Spinal cord (tissue), 10 donors: ENCODE data around the gene CRK. TPM values are rescaled to one million over a fixed set of nuclear protein-coding genes. Genes with fewer than 3 reads are reported as not detected.

Experiments
- DNase-seq, 6 donors: peaks; one replicate each; pipeline versions ENCODE4 v3.0.0 to v3.0.0-alpha.2; 2013 to 2015; ENCODE audit warnings: low spot score in 6 of 6, low read depth in 4 of 6
- H3K27ac ChIP-seq: one replicate; pipeline ENCODE4 v1.5.1; 2013; ENCODE audit warnings: low read depth, low read length, control low read depth
- H3K27me3 ChIP-seq: one replicate; pipeline ENCODE4 v1.6.1; 2013; ENCODE audit warnings: low read length; ENCODE audit not compliant: control insufficient read depth, insufficient read depth
- H3K36me3 ChIP-seq: one replicate; pipeline ENCODE4 v1.6.1; 2013; ENCODE audit warnings: low read length; ENCODE audit not compliant: control insufficient read depth, insufficient read depth
- H3K4me1 ChIP-seq: one replicate; pipeline ENCODE4 v1.6.1; 2013; ENCODE audit warnings: low read length; ENCODE audit not compliant: control insufficient read depth, insufficient read depth
- H3K4me3 ChIP-seq: one replicate; pipeline ENCODE4 v1.5.1; 2013; ENCODE audit warnings: low read depth, low read length, control low read depth
- H3K9me3 ChIP-seq: one replicate; pipeline ENCODE4 v1.6.1; 2013; ENCODE audit warnings: low read length; ENCODE audit not compliant: control insufficient read depth, insufficient read depth
- WGBS: methylation state at CpG from one replicate; pipeline ENCODE4 v1.1.5; 2013; ENCODE audit warnings: missing lambda C conversion rate; ENCODE audit not compliant: insufficient coverage; 5-methylcytosine and 5-hydroxymethylcytosine counted together
- polyA plus RNA-seq, 2 donors: library from polyadenylated mRNA; unstranded; fragments of 120-200 nt; gene quantifications; one replicate each; pipeline ENCODE4 v1.2.1, GENCODE V29; 2013; ENCODE audit not compliant: insufficient read length in 2 of 2
- total RNA-seq, 2 donors: library from RNA; depleted of rRNA in 1 of 2; stranded (reverse); fragments of 120-200 nt in 1 of 2; fragments of >200 nt in 1 of 2; gene quantifications; one replicate each; pipeline versions ENCODE4 v1.2.3 to v1.2.4, GENCODE V29; 2013 to 2014
- donor health status: healthy.

The CRK gene
- total and polyA plus RNA-seq, 4 donors: 70.2 to 105 (median 80.5) TPM

DNA sequence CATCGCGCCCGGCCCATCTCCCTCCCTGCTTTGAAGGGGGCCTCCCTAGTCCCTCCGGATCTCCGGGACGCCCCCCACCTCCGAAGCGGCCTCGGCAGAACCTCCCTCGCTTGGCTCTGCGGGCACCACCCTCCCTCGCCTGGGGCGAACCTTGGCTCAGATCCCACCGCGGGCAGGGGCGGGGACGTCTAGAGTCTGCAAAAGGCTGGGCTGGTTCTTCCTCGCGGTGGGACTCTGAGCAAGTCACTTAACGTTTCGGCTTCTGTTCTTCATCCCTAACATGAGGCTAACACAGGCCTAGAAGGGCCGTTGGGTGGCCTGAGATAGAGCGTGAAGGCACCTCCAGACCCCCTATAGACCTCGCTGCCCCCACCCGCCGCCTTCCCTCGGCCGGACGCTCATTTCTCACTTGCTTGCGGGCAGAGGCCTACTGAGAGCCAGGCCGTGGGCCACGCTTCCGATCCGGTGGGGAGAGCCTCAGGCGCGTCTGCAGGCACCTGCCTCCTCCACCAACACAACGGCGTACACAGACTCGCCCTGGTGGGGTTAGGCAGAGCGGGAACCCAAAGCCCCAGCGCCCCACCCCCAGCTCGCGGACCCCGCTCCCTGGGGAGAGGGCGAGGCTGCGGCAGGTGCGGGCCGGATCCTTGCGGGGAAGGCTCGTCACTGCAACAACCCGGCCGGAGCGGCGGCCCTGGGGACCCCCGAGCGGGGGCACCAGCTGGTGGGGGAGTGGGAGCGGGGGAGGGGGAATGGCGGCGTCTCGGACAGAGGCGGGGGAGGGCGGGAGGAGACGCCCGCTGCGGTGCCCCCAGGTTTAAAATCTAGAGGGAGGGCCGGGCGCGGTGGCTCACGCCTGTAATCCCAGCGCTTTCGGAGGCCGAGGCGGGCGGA is 31.0 kb upstream of the CRK start:
- WGBS: 10% methylated on average over 69 of the region's 74 CpGs
- H3K27me3 ChIP-seq: peaks cover 3% of the 10 kb centered on the region
- peaks cover 57% of the 10 kb centered on the region for H3K4me1 ChIP-seq
- H3K9me3 ChIP-seq: no peaks in the 10 kb centered on the region
- peak overlapping the region; percentile 86 for H3K27ac ChIP-seq
- peaks cover 17% of the 10 kb centered on the region for H3K36me3 ChIP-seq
- peak overlapping the region; percentile 48 for H3K4me3 ChIP-seq
- peak in 2 of 6 donors; percentile 36 to 67 for DNase-seq

DNA sequence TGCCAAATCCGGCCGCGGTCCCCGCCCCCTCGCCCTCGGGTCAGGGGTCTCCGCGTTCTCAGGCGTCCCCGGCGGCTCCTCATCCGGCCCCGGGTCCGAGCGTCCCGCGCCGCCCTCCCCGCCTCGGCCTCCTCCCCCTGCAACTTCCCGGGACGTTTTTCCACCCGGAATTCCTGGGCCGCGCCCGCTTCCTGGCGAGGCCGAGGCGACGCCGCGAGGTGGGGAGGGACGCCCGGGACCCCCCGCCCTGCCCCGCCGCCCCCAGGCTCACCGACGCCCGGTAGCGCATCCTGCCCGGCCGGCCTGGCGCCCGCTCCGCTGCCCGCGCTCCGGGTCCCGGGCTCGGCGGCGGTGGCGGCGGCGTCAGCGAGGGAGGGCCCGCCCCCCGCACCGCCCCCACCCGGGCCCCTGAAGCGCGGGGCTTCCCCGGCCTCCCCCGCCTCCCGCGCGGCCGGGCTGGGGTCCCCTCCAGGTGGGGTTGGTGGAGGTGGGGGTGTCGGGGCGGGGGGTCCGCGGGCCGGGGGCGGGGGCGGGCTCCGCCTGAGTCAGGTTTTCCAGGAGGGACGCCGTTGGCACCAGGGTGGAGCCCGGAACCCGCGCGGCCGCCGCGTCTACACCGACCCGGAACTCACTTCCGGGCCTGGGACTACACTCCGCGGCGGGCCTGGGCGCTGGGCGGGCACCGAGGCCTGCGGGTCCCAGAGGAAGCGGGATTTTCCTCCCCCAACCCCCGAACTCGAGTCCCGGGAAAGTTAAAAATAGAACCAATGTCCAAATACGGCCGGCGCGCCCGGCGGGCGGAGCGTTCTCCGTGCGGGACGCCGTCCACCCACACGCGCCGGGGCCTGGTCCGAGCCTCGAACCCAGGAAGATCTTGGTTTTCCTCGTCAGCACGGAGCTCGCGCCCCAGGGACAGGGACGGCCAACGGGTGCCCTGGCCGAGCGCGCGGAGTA is 29.7 kb upstream of the CRK start:
- peak in 1 of 6 donors; percentile 55 for DNase-seq
- H3K9me3 ChIP-seq: no peaks in the 10 kb centered on the region
- H3K27ac ChIP-seq: peak overlapping the region; percentile 76
- peak overlapping the region; percentile 40 for H3K4me3 ChIP-seq
- 1% methylated on average over 97 of the region's 127 CpGs for WGBS
- H3K4me1 ChIP-seq: peaks cover 50% of the 10 kb centered on the region
- H3K36me3 ChIP-seq: peaks cover 29% of the 10 kb centered on the region
- H3K27me3 ChIP-seq: peaks cover 3% of the 10 kb centered on the region

GRCh38 chr17:1484676-1485422 is 28.8 kb upstream of the CRK start:
- 8% methylated on average over 14 of the region's 19 CpGs for WGBS
- Histone ChIP-seq H3K27ac (peak overlapping the region; percentile 76), H3K4me1 (peaks cover 43% of the 10 kb centered on the region), H3K9me3 (no peaks in the 10 kb centered on the region), H3K27me3 (peaks cover 3% of the 10 kb centered on the region), H3K4me3 (peak overlapping the region; percentile 36), H3K36me3 (peaks cover 34% of the 10 kb centered on the region)
- peak in 1 of 6 donors; percentile 44 for DNase-seq

DNA sequence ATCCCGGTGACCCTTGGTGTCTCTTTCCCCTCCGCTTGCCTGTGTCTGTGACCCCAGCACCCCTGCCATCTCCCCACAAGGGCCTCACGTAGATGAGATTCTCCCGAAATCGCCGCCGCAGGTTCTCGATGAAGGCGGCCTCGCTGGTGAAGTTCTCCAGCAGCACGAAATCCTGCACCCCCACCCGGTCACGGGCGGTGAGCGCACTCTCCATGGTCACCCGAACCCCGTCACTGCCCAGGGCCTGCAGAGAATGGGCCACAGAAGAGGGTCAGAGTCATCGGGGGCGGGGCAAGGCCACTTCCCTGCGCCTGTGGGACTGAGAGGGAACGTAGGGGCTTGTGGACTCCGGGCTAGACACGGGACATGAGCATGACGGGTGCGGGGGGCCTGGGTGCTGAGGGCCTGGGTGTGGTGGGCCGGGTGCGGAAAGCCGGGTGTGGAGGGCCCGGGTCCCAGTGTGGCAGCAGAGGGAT is 28.1 kb upstream of the CRK start:
- no peak overlapping the region for H3K4me3 ChIP-seq
- H3K27ac ChIP-seq: no peak overlapping the region
- 95% methylated on average over 27 of the region's 29 CpGs for WGBS

GRCh38 chr17:1482680-1483079 is 26.6 kb upstream of the CRK start:
- H3K27ac ChIP-seq: no peak overlapping the region
- DNase-seq: no peak
- H3K4me1 ChIP-seq: peaks cover 28% of the 10 kb centered on the region
- no peak overlapping the region for H3K4me3 ChIP-seq
- H3K27me3 ChIP-seq: peaks cover 3% of the 10 kb centered on the region
- H3K9me3 ChIP-seq: no peaks in the 10 kb centered on the region
- peaks cover 54% of the 10 kb centered on the region for H3K36me3 ChIP-seq
- 74% methylated on average over 11 of the region's 20 CpGs for WGBS

More for the DNA sequence above, 28.1 kb upstream of the CRK start:
- peaks cover 40% of the 10 kb centered on the region for H3K36me3 ChIP-seq
- H3K9me3 ChIP-seq: no peaks in the 10 kb centered on the region
- H3K27me3 ChIP-seq: peaks cover 3% of the 10 kb centered on the region
- peaks cover 39% of the 10 kb centered on the region for H3K4me1 ChIP-seq
- no peak for DNase-seq

- H3K4me3 ChIP-seq: no peak overlapping the region
- peaks cover 19% of the 10 kb centered on the region for H3K4me1 ChIP-seq
- WGBS: 62% methylated on average over 11 of the region's 11 CpGs
- H3K27ac ChIP-seq: no peak overlapping the region
- DNase-seq: no peak
- peaks cover 63% of the 10 kb centered on the region for H3K36me3 ChIP-seq
- H3K9me3 ChIP-seq: no peaks in the 10 kb centered on the region
- peaks cover 3% of the 10 kb centered on the region for H3K27me3 ChIP-seq
Observed at GRCh38 chr17:1481736-1482135, 25.7 kb upstream of the CRK start.

DNA sequence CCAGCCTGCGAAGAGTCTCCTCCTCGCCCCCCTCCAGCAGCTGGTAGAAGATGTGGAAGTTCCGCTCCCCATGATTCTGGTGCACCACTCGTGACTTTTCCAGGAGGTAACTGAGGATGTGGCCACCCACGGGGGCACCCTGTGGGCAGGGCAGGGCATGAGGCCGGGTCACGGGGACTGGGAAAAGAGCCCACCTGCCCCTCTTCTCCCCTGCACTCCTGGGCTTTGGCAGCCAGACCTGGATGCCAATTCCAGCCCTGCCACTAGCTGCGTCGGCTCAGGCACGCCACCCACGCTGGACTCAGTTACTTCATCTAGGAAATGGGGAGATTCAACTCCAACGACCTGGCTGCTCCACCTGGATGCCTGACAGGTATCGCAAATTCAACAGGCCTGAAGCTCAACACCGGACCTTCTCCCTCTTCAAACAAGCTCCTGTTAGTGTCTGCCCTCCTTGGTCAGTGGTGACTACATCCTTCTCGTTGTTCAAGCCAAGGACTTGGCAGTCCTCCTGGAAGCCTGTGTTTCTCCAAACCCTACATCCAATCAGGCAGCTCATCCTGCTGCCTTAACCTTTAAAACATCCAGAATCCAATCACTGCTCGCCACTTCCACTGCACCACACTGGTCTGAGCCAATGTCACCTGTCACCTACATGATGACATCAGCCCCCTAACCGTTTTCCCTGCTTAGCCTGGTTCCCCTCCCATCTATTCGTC is 24.9 kb upstream of the CRK start:
- no peaks in the 10 kb centered on the region for H3K27me3 ChIP-seq
- H3K4me1 ChIP-seq: peaks cover 10% of the 10 kb centered on the region
- peaks cover 71% of the 10 kb centered on the region for H3K36me3 ChIP-seq
- 88% methylated on average over 16 of the region's 18 CpGs for WGBS
- no peak for DNase-seq
- H3K4me3 ChIP-seq: no peak overlapping the region
- no peaks in the 10 kb centered on the region for H3K9me3 ChIP-seq
- no peak overlapping the region for H3K27ac ChIP-seq

- WGBS: 86% methylated on average over 24 of the region's 26 CpGs
- H3K27me3 ChIP-seq: no peaks in the 10 kb centered on the region
- no peaks in the 10 kb centered on the region for H3K9me3 ChIP-seq
- H3K27ac ChIP-seq: no peak overlapping the region
- DNase-seq: no peak
- no peak overlapping the region for H3K4me3 ChIP-seq
- H3K36me3 ChIP-seq: peaks cover 84% of the 10 kb centered on the region
- H3K4me1 ChIP-seq: peaks cover 7% of the 10 kb centered on the region
Observed at GRCh38 chr17:1478418-1478817, 22.4 kb upstream of the CRK start.
